Neural crest cell (in vitro differentiated cells): ENCODE data around the gene DDX21. TPM values are rescaled to one million over a fixed set of nuclear protein-coding genes. Genes with fewer than 3 reads are reported as not detected.
"Not testable (repeated sequence)": the region's sequence is repeated elsewhere in the genome, so short reads cannot be mapped to it uniquely, and the experiment has no call there.

ENCODE experiments used
- DNase-seq: peaks from one replicate; pipeline ENCODE4 v3.0.0; 2021; ENCODE audit warnings: low read depth, mixed read lengths, low spot score
- H3K27ac Mint-ChIP-seq: one replicate; pipeline ENCODE4 v1.8.0; 2021; ENCODE audit warnings: mild to moderate bottlenecking, mixed read lengths; ENCODE audit not compliant: unreplicated experiment
- H3K27me3 Mint-ChIP-seq: 2 replicates; pipeline ENCODE4 v1.8.0; 2021; ENCODE audit warnings: low read depth, mild to moderate bottlenecking, mixed read lengths
- H3K36me3 Mint-ChIP-seq: 2 replicates; pipeline ENCODE4 v1.8.0; 2021; ENCODE audit warnings: low read depth, mild to moderate bottlenecking, mixed read lengths
- H3K4me1 Mint-ChIP-seq: 2 replicates; pipeline ENCODE4 v1.8.0; 2021; ENCODE audit warnings: mixed read lengths
- H3K4me3 Mint-ChIP-seq: one replicate; pipeline ENCODE4 v1.8.0; 2021; ENCODE audit warnings: mild to moderate bottlenecking, mixed read lengths
- H3K9me3 Mint-ChIP-seq: 2 replicates; pipeline ENCODE4 v1.8.0; 2021; ENCODE audit warnings: mixed read lengths
- CTCF ChIP-seq: fragments of 200-600 bp; sonication (generic); conservative IDR thresholded peaks from 2 replicates; pipeline ENCODE4 v1.5.0; 2021; ENCODE audit warnings: antibody characterized with exemption, mild to moderate bottlenecking
- total RNA-seq: library from RNA; stranded (reverse); gene quantifications from 2 replicates; pipeline ENCODE4 v1.2.1, GENCODE V29; 2021

Gene DDX21
- total RNA-seq, 1 donor from 2014 or later, result 67.2 TPM

GRCh38 chr10:68938117-68938516 is 17.9 kb upstream of the DDX21 start:
- no peaks in the 10 kb centered on the region for H3K4me1 Mint-ChIP-seq
- TF ChIP-seq CTCF, result no peak
- no peaks in the 10 kb centered on the region for H3K9me3 Mint-ChIP-seq

GRCh38 chr10:68938884-68939283 is 17.1 kb upstream of the DDX21 start:
- Mint-ChIP-seq H3K4me3 (no peak overlapping the region), H3K9me3 (no peaks in the 10 kb centered on the region), H3K4me1 (no peaks in the 10 kb centered on the region), H3K27ac (no peak overlapping the region), H3K36me3 (peaks cover 2% of the 10 kb centered on the region), H3K27me3 (no peaks in the 10 kb centered on the region)
- no peak for DNase-seq
- TF ChIP-seq CTCF, result no peak

More at GRCh38 chr10:68938117-68938516, 17.9 kb upstream of the DDX21 start:
- Mint-ChIP-seq H3K4me3 (no peak overlapping the region), H3K36me3 (peaks cover 2% of the 10 kb centered on the region), H3K27me3 (no peaks in the 10 kb centered on the region), H3K27ac (no peak overlapping the region)
- DNase-seq, result no peak

GRCh38 chr10:68940917-68941316 is 15.1 kb upstream of the DDX21 start:
- H3K27ac Mint-ChIP-seq, H3K4me3 Mint-ChIP-seq, H3K4me1 Mint-ChIP-seq, H3K36me3 Mint-ChIP-seq, H3K27me3 Mint-ChIP-seq, H3K9me3 Mint-ChIP-seq, DNase-seq: not testable (repeated sequence)

GRCh38 chr10:68950598-68950997 is 5.4 kb upstream of the DDX21 start:
- no peak for DNase-seq
- Mint-ChIP-seq H3K4me3 (no peak overlapping the region), H3K4me1 (peaks cover 2% of the 10 kb centered on the region), H3K27me3 (no peaks in the 10 kb centered on the region), H3K27ac (no peak overlapping the region), H3K9me3 (no peaks in the 10 kb centered on the region), H3K36me3 (peaks cover 4% of the 10 kb centered on the region)
- TF ChIP-seq CTCF, result no peak

- no peak for TF ChIP-seq CTCF
- peaks cover 4% of the 10 kb centered on the region for H3K36me3 Mint-ChIP-seq
- no peaks in the 10 kb centered on the region for H3K27me3 Mint-ChIP-seq
- no peak for DNase-seq
- H3K4me3 Mint-ChIP-seq, result peak overlapping the region; percentile 77
- H3K9me3 Mint-ChIP-seq, result no peaks in the 10 kb centered on the region
- H3K27ac Mint-ChIP-seq, result no peak overlapping the region
- peaks cover 25% of the 10 kb centered on the region for H3K4me1 Mint-ChIP-seq
Observed at GRCh38 chr10:68954904-68955303, 1.1 kb upstream of the DDX21 start.

GRCh38 chr10:68955355-68955831 is 577 bp upstream of the DDX21 start:
- peaks cover 25% of the 10 kb centered on the region for H3K4me1 Mint-ChIP-seq
- no peak for TF ChIP-seq CTCF
- DNase-seq, result no peak
- peaks cover 4% of the 10 kb centered on the region for H3K36me3 Mint-ChIP-seq
- no peaks in the 10 kb centered on the region for H3K27me3 Mint-ChIP-seq
- H3K9me3 Mint-ChIP-seq, result no peaks in the 10 kb centered on the region
- peak overlapping the region; percentile 98 for H3K27ac Mint-ChIP-seq
- peak overlapping the region; percentile 97 for H3K4me3 Mint-ChIP-seq
